Measurements from ENCODE around the gene DEPP1. TPM values are rescaled to one million over a fixed set of nuclear protein-coding genes. Genes with fewer than 3 reads are reported as not detected.
A peak's percentile ranks its signal among the peaks of the same experiment; 100 is the strongest.

DEPP1 gene
- total RNA-seq, 4 donors from 2014 or later: 8.2 to 266 (median 52.8) TPM

DNA sequence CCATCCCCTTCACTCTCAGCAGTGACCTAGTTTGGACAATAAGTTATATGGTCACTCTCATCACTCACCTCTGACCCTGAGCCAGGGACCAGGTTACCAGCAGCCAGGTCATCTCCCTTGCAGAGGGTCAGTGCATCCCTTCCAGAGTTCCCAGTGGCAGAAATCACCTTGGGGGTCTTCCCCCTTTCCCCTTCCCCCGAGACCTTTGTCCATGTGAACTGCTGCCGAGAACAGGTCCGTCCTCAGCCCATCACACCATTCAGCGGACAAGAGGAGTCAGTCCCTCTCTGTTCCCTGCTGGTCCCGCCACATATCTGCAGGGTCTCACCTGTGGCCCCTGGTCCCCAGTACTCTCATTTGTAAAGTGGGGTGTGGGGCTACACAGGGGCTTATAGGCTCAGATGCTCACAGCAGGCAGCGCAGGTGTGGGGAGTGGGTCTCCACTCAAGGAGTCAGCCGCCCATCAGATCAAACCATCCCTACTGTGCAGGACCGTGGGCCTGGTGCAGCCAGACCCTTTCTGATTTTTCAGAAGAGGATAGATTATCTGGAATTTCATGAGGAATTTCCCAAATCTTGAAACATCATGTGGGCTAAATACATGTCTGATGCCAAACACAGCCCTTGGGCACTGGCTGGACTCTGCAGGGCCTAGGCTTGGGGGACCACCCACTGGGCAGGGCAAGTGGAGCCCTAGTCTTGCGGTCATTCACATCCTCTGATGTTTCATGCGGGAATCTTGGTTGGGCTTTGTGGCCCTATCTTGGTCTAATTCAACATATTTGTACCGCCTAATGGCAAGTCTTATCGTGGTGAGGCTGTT is 6.5 kb downstream of the DEPP1 start:
- Histone ChIP-seq H3K27ac (no peak overlapping the region), H3K36me3 (no peaks in the 10 kb centered on the region), H3K4me3 (no peak overlapping the region), H3K9me3 (no peaks in the 10 kb centered on the region), H3K4me1 (peaks cover 0 to 10% of the 10 kb centered on the region in 2 donors), H3K27me3 (no peaks in the 10 kb centered on the region)
- TF ChIP-seq, protein P1, sequence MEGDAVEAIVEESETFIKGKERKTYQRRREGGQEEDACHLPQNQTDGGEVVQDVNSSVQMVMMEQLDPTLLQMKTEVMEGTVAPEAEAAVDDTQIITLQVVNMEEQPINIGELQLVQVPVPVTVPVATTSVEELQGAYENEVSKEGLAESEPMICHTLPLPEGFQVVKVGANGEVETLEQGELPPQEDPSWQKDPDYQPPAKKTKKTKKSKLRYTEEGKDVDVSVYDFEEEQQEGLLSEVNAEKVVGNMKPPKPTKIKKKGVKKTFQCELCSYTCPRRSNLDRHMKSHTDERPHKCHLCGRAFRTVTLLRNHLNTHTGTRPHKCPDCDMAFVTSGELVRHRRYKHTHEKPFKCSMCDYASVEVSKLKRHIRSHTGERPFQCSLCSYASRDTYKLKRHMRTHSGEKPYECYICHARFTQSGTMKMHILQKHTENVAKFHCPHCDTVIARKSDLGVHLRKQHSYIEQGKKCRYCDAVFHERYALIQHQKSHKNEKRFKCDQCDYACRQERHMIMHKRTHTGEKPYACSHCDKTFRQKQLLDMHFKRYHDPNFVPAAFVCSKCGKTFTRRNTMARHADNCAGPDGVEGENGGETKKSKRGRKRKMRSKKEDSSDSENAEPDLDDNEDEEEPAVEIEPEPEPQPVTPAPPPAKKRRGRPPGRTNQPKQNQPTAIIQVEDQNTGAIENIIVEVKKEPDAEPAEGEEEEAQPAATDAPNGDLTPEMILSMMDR (IDR thresholded peaks at IDR 0.05): no peak
- DNase-seq: no peak
- intact Hi-C loops (cut with DNase I; ENCODE audit: low total_unique reads): no loop called here

DNA sequence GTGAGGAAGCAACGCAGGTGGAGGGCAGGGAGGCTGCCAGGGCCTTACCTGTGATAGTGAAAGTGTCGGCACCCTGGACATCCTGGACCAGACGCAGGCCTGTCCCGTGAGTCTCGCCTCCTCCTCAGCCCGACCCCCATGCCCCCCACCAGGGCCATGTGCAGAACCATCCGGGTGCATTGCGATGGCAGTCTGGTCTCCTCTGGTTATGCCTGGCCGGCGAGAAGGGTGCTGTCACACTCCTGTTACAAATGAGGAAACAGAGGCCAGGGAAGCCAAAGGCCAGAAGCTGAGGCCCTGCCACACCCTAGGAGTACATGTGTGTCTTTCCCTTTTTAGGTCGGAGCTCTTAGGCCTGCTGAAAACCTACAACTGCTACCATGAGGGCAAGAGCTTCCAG is 7.2 kb downstream of the DEPP1 start:
- Histone ChIP-seq H3K27me3 (no peaks in the 10 kb centered on the region), H3K9me3 (no peaks in the 10 kb centered on the region), H3K27ac (no peak overlapping the region), H3K36me3 (no peaks in the 10 kb centered on the region), H3K4me1 (peaks cover 0 to 5% of the 10 kb centered on the region in 2 donors), H3K4me3 (no peak overlapping the region)
- no peak for DNase-seq
- intact Hi-C loops (cut with DNase I; ENCODE audit: low total_unique reads): no loop called here
- TF ChIP-seq POLR2A (IDR thresholded peaks at IDR 0.05): no peak
- TF ChIP-seq, protein P1 (IDR thresholded peaks at IDR 0.05): no peak

DNA sequence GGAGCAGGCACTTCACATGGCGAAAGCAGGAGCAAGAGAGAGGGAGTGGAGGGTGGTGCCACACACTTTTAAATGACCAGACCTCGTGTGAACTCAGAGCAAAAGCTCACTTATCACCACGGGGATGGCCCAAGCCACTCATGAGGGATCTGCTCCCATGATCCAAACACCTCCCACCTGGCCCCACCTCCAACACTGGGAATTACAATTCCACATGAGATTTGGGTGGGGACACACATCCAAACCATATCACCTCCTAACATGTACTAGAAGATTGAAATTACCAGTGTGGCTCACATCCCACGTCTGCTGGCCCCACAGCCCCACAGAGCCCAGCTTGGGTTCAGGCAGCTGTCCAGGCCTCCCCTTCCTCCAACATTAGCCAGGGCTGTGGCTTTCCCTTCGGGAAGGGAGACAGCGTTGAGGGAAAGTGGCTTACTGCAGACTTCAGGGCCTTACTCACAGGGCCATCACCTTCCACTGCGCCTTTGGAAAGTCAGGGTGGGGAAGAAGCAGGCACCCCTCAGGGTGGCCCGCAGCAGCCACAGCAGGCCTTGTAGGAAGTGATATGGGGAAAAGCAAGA is 7.7 kb downstream of the DEPP1 start:
- Histone ChIP-seq H3K36me3 (no peaks in the 10 kb centered on the region), H3K27ac (no peak overlapping the region), H3K4me3 (no peak overlapping the region), H3K9me3 (no peaks in the 10 kb centered on the region), H3K27me3 (no peaks in the 10 kb centered on the region), H3K4me1 (no peaks in the 10 kb centered on the region)
- TF ChIP-seq POLR2A (IDR thresholded peaks at IDR 0.05): no peak
- TF ChIP-seq, protein P1 (IDR thresholded peaks at IDR 0.05): no peak
- intact Hi-C loops (cut with DNase I; ENCODE audit: low total_unique reads): no loop called here
- peak in 1 of 2 donors; percentile 22 for DNase-seq

DNA sequence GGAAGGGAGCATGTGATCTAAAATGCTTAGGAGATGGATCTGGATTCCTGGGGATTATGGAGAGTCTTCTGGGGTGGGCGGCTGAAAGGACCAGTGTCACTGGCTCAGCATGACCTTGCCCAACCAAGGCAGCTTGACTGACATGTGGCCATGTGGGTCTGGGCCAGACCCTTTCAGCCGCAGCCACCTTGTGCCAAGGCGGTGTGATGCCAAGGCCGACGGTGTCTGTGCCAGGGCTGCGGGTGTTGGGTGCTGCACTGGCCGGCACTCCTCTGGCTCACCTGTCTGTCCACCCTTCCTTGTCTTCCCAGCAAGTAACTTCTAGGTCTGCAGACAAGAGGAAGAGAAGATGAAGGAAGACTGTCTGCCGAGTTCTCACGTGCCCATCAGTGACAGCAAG is 8.8 kb downstream of the DEPP1 start:
- TF ChIP-seq, protein P1 (IDR thresholded peaks at IDR 0.05): no peak
- TF ChIP-seq POLR2A (IDR thresholded peaks at IDR 0.05): no peak
- no peak for DNase-seq
- Histone ChIP-seq H3K36me3 (no peaks in the 10 kb centered on the region), H3K9me3 (no peaks in the 10 kb centered on the region), H3K4me1 (no peaks in the 10 kb centered on the region), H3K4me3 (no peak overlapping the region), H3K27me3 (no peaks in the 10 kb centered on the region), H3K27ac (no peak overlapping the region)
- intact Hi-C loops (cut with DNase I; ENCODE audit: low total_unique reads): no loop called here
